ENCODE measurements around the gene TJP2.

TJP2 gene

DNA sequence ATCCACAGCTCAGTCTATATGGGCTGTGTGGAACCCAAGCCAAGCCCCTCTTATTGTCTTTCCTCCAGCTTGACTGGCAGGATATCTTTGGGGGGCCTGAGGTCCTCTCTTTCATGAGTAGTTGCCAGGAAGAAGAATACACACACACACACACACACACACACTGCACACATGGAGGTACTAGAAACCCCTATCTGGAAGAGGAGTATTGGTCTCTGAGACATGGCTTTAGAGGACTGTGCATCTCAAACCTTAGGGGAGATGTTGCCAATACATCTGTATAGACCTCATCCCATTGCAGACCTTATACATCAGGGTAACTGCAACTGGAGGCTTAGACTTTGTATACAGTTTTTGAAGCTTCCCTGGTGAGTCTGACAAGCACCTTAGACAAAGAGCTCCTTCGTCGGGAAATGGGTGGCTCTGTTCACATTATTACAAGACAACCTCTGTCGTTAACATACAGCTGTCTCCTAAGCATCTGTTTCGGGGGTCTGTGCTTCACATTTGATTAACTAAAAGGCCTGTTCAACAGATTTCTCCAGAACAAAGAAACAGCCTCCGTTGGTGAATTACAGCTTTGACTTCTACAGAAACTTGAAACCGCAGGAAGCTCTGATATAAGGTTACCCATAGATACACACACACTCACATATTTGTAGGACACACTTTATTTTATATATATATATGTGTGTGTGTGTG is 145.4 kb downstream of the TJP2 start:
- no peaks in the 10 kb centered on the region for H4K20me1 ChIP-seq (ENCODE audit: insufficient read depth, low read length)
- H3K36me3 ChIP-seq (replicated peaks; ENCODE audit: low read depth, low read length), result no peaks in the 10 kb centered on the region
- H3K27ac ChIP-seq (ENCODE audit: low read length), result no peak overlapping the region
- no peaks in the 10 kb centered on the region for H3K9me3 ChIP-seq (ENCODE audit: insufficient read depth, low read length)
- H3K79me2 ChIP-seq (ENCODE audit: low read length), result no peaks in the 10 kb centered on the region
- H3K9ac ChIP-seq (ENCODE audit: low read length), result no peak overlapping the region
- no peaks in the 10 kb centered on the region for H3K27me3 ChIP-seq (ENCODE audit: low read depth, low read length)
- no peak overlapping the region for H2AFZ ChIP-seq (ENCODE audit: low read depth, low read length)
- no peak for TF ChIP-seq EZH2phosphoT487 (IDR thresholded peaks at IDR 0.05; ENCODE audit: low read depth)
- TF ChIP-seq, protein P1, sequence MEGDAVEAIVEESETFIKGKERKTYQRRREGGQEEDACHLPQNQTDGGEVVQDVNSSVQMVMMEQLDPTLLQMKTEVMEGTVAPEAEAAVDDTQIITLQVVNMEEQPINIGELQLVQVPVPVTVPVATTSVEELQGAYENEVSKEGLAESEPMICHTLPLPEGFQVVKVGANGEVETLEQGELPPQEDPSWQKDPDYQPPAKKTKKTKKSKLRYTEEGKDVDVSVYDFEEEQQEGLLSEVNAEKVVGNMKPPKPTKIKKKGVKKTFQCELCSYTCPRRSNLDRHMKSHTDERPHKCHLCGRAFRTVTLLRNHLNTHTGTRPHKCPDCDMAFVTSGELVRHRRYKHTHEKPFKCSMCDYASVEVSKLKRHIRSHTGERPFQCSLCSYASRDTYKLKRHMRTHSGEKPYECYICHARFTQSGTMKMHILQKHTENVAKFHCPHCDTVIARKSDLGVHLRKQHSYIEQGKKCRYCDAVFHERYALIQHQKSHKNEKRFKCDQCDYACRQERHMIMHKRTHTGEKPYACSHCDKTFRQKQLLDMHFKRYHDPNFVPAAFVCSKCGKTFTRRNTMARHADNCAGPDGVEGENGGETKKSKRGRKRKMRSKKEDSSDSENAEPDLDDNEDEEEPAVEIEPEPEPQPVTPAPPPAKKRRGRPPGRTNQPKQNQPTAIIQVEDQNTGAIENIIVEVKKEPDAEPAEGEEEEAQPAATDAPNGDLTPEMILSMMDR (IDR thresholded peaks at IDR 0.05; ENCODE audit: low read depth, low read length), result no peak
- no peaks in the 10 kb centered on the region for H3K4me1 ChIP-seq (ENCODE audit: low read length)
- no peak overlapping the region for H3K4me3 ChIP-seq (ENCODE audit: low read length)
- no peak overlapping the region for H3K4me2 ChIP-seq (ENCODE audit: low read length)

DNA sequence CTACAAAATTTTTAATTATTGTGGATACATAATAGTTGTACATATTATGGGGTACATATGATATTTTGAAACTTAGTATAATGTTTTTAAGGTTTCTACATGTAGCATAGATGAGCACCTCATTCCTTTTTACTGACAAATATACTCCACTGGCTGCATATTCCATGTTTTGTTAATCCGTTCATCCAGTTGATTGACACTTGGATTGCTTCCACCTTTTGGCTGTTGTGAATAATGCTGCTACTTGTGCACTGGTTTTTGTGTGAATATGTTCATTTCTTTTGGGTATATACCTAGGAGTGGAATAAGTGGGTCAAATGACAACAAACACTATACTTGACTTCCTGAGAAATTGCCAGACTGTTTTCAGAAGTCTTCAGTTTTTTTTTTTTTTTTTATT is 148.2 kb downstream of the TJP2 start:
- Histone ChIP-seq H3K27me3 (ENCODE audit: low read depth, low read length) (peaks cover 6% of the 10 kb centered on the region; the same call in 1 of the 2 replicates), H3K9ac (ENCODE audit: low read length) (no peak overlapping the region), H3K27ac (ENCODE audit: low read length) (no peak overlapping the region), H4K20me1 (ENCODE audit: insufficient read depth, low read length) (no peaks in the 10 kb centered on the region), H3K36me3 (replicated peaks; ENCODE audit: low read depth, low read length) (no peaks in the 10 kb centered on the region), H3K4me3 (ENCODE audit: low read length) (no peak overlapping the region), H3K79me2 (ENCODE audit: low read length) (no peaks in the 10 kb centered on the region), H2AFZ (ENCODE audit: low read depth, low read length) (no peak overlapping the region), H3K9me3 (ENCODE audit: insufficient read depth, low read length) (no peaks in the 10 kb centered on the region), H3K4me1 (ENCODE audit: low read length) (no peaks in the 10 kb centered on the region), H3K4me2 (ENCODE audit: low read length) (no peak overlapping the region)
- TF ChIP-seq EZH2phosphoT487 (IDR thresholded peaks at IDR 0.05; ENCODE audit: low read depth), result no peak
- TF ChIP-seq, protein P1 (IDR thresholded peaks at IDR 0.05; ENCODE audit: low read depth, low read length), result no peak

DNA sequence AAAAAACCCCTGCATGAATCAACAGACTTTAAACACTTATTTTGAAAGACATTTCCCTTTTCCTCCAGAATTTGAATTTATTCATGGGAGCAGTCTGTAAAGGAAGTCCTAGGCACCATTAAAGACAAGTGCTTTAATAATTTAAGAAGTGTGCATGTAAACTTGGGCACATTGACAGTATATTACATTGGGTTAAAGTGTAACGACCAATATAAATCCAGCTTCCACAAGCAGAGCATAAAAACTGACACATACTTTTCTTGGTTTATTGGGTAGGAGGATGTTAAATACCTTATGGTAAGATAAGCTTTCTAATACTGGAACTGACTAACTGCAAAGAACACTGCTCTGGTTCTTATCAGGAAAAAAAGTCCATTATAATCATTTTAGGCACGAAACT is 149.8 kb downstream of the TJP2 start:
- Histone ChIP-seq H3K27ac (ENCODE audit: low read length) (no peak overlapping the region), H3K79me2 (ENCODE audit: low read length) (no peaks in the 10 kb centered on the region), H3K9ac (ENCODE audit: low read length) (no peak overlapping the region), H2AFZ (ENCODE audit: low read depth, low read length) (no peak overlapping the region), H3K4me3 (ENCODE audit: low read length) (no peak overlapping the region), H3K36me3 (replicated peaks; ENCODE audit: low read depth, low read length) (no peaks in the 10 kb centered on the region), H3K9me3 (ENCODE audit: insufficient read depth, low read length) (no peaks in the 10 kb centered on the region), H3K27me3 (ENCODE audit: low read depth, low read length) (peaks cover 17% of the 10 kb centered on the region; the same call in 1 of the 2 replicates), H3K4me2 (ENCODE audit: low read length) (no peak overlapping the region), H3K4me1 (ENCODE audit: low read length) (no peaks in the 10 kb centered on the region), H4K20me1 (ENCODE audit: insufficient read depth, low read length) (no peaks in the 10 kb centered on the region)
- TF ChIP-seq, protein P1 (IDR thresholded peaks at IDR 0.05; ENCODE audit: low read depth, low read length), result no peak
- TF ChIP-seq EZH2phosphoT487 (IDR thresholded peaks at IDR 0.05; ENCODE audit: low read depth), result no peak
